CD4-positive, alpha-beta T cell (primary cell): ENCODE data around the gene TOLLIP. TPM values are rescaled to one million over a fixed set of nuclear protein-coding genes. Genes with fewer than 3 reads are reported as not detected.

Source experiments
- ATAC-seq: fragments of 200-7000 bp; cut with Tn5 transposase; one replicate; pipeline ENCODE4 v1.10.0; 2022; ENCODE audit warnings: mild to moderate bottlenecking; ENCODE audit not compliant: poor library complexity
- CTCF ChIA-PET: fragments of 350-600 bp; sonication (Branson Sonifier 250); formaldehyde crosslinking; loops from one replicate; lab custom pipeline; 2021; ENCODE audit warnings: antibody characterized with exemption, inconsistent platforms; lab: Charles Lee
- POLR2A ChIA-PET: fragments of 350-600 bp; sonication (Branson Sonifier 250); formaldehyde crosslinking; loops from one replicate; lab custom pipeline; 2021; ENCODE audit warnings: antibody characterized with exemption, inconsistent platforms; lab: Charles Lee
- DNase-seq, 14 experiments: peaks; one replicate each; pipeline ENCODE4 v3.0.0-alpha.2; 2013 to 2020; ENCODE audit warnings: mixed read lengths in 2 of 14
- H3K27ac ChIP-seq, 2 donors: one replicate each; pipeline versions ENCODE4 v1.5.1 to v1.7.0; 2013; ENCODE audit warnings: low read length in 2 of 2, low read depth in 1 of 2, mild to moderate bottlenecking in 1 of 2
- H3K27me3 ChIP-seq, 2 experiments: 1 replicate in 1 of 2; 2 replicates in 1 of 2; pipeline versions ENCODE4 v1.6.1 to v1.7.0; 2013; ENCODE audit warnings: low read length in 2 of 2, control low read depth in 1 of 2, mild to moderate bottlenecking in 1 of 2, moderate library complexity in 1 of 2; ENCODE audit not compliant: insufficient read depth in 2 of 2, control insufficient read depth in 1 of 2
- H3K36me3 ChIP-seq: one replicate; pipeline ENCODE4 v1.6.1; 2013; ENCODE audit warnings: low read length, control low read depth; ENCODE audit not compliant: insufficient read depth
- H3K4me1 ChIP-seq: one replicate; pipeline ENCODE4 v1.6.1; 2013; ENCODE audit warnings: low read length, control low read depth; ENCODE audit not compliant: insufficient read depth
- H3K4me3 ChIP-seq: one replicate; pipeline ENCODE4 v1.5.1; 2013; ENCODE audit warnings: mild to moderate bottlenecking, low read length, moderate library complexity
- H3K9me3 ChIP-seq, 2 experiments: 1 replicate in 1 of 2; 2 replicates in 1 of 2; pipeline versions ENCODE4 v1.6.1 to v1.7.0; 2013; ENCODE audit warnings: low read length in 2 of 2, mild to moderate bottlenecking in 2 of 2, control low read depth in 1 of 2, moderate library complexity in 1 of 2; ENCODE audit not compliant: control insufficient read depth in 1 of 2, insufficient read depth in 1 of 2
- H3K27ac Mint-ChIP-seq: one replicate; pipeline ENCODE4 v1.8.0; 2020; ENCODE audit warnings: mixed read lengths
- H3K27me3 Mint-ChIP-seq: one replicate; pipeline ENCODE4 v1.8.0; 2021; ENCODE audit warnings: mixed read lengths
- H3K36me3 Mint-ChIP-seq: one replicate; pipeline ENCODE4 v1.8.0; 2021; ENCODE audit warnings: low read depth, mixed read lengths
- H3K4me1 Mint-ChIP-seq: one replicate; pipeline ENCODE4 v1.8.0; 2021; ENCODE audit warnings: low read depth, mixed read lengths
- H3K4me3 Mint-ChIP-seq: one replicate; pipeline ENCODE4 v1.8.0; 2020; ENCODE audit warnings: mild to moderate bottlenecking, mixed read lengths
- H3K9me3 Mint-ChIP-seq: one replicate; pipeline ENCODE4 v1.8.0; 2020; ENCODE audit warnings: mixed read lengths
- CTCF ChIP-seq: fragments of 200-600 bp; IDR thresholded peaks from one replicate; pipeline ENCODE4 v1.8.0; 2022; ENCODE audit warnings: antibody characterized with exemption, mild to moderate bottlenecking
- intact Hi-C, 2 experiments: fragments of 100-400 bp; cut with DNase I in 1 of 2; cut with micrococcal nuclease in 1 of 2; formaldehyde crosslinking; loops; one replicate each; pipeline versions ENCODE4 v1.15.1 to v1.9.0; 2023 to 2025; cut with DNase I, micrococcal nuclease
- total RNA-seq, 174 experiments: library from RNA in 2 of 174; stranded (reverse) in 2 of 174; gene quantifications; one replicate each; pipeline ENCODE4 v1.2.3 and lab custom pipeline; 2021 to 2026

Gene TOLLIP
- total RNA-seq, 2 experiments from 2014 or later: 38.9 to 41.0 TPM

- H3K36me3 Mint-ChIP-seq: no peaks in the 10 kb centered on the region
- Histone ChIP-seq H3K4me1 (no peaks in the 10 kb centered on the region), H3K27ac (no peak overlapping the region), H3K27me3 (no peaks in the 10 kb centered on the region), H3K4me3 (no peak overlapping the region), H3K9me3 (no peaks in the 10 kb centered on the region), H3K36me3 (no peaks in the 10 kb centered on the region)
- POLR2A ChIA-PET: no interaction called here
- TF ChIP-seq CTCF: no peak
- intact Hi-C loops: no loop called here
- no peaks in the 10 kb centered on the region for H3K9me3 Mint-ChIP-seq
- H3K27ac Mint-ChIP-seq: no peak overlapping the region
- ATAC-seq (no peak), DNase-seq (peak in 1 of 14 experiments; percentile 3)
- no peak overlapping the region for H3K4me3 Mint-ChIP-seq
- H3K4me1 Mint-ChIP-seq: no peaks in the 10 kb centered on the region
- CTCF ChIA-PET: no interaction called here
- H3K27me3 Mint-ChIP-seq: no peaks in the 10 kb centered on the region
Measured at GRCh38 chr11:1231396-1232020, 77.9 kb downstream of the TOLLIP start.

GRCh38 chr11:1230456-1231395 is 78.7 kb downstream of the TOLLIP start:
- no peaks in the 10 kb centered on the region for H3K36me3 Mint-ChIP-seq
- POLR2A ChIA-PET: no interaction called here
- no peaks in the 10 kb centered on the region for H3K9me3 Mint-ChIP-seq
- no peaks in the 10 kb centered on the region for H3K27me3 ChIP-seq
- DNase-seq (peak in 1 of 14 experiments; percentile 1), ATAC-seq (no peak)
- H3K27ac Mint-ChIP-seq: no peak overlapping the region
- CTCF ChIA-PET: no interaction called here
- H3K4me1 Mint-ChIP-seq: no peaks in the 10 kb centered on the region
- intact Hi-C loops: no loop called here
- H3K4me1 ChIP-seq: no peaks in the 10 kb centered on the region
- H3K36me3 ChIP-seq: no peaks in the 10 kb centered on the region
- H3K27me3 Mint-ChIP-seq: no peaks in the 10 kb centered on the region
- H3K4me3 Mint-ChIP-seq: no peak overlapping the region
- H3K9me3 ChIP-seq: no peaks in the 10 kb centered on the region
- no peak overlapping the region for H3K4me3 ChIP-seq
- TF ChIP-seq CTCF: no peak
- H3K27ac ChIP-seq: no peak overlapping the region

DNA sequence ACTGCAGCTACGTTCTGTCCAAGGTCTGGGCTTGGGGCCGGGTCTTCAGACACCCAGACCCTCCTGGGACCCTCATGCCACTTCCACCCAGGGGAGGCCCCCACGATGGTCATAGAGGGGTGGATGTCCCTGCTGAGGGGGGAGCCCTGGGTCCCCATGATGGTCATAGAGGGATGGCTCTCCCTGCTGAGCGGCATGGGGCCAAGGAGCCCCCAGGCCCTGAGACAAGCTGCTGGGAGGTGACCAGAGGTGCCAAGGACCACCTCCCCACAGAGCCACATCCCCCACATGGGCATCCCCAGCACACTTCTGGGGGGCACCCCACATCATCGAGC is 79.3 kb downstream of the TOLLIP start:
- Histone ChIP-seq H3K36me3 (no peaks in the 10 kb centered on the region), H3K4me3 (no peak overlapping the region), H3K9me3 (no peaks in the 10 kb centered on the region), H3K4me1 (no peaks in the 10 kb centered on the region), H3K27ac (no peak overlapping the region), H3K27me3 (no peaks in the 10 kb centered on the region)
- POLR2A ChIA-PET: no interaction called here
- Mint-ChIP-seq H3K9me3 (no peaks in the 10 kb centered on the region), H3K27me3 (no peaks in the 10 kb centered on the region), H3K4me1 (no peaks in the 10 kb centered on the region), H3K27ac (no peak overlapping the region), H3K36me3 (no peaks in the 10 kb centered on the region), H3K4me3 (no peak overlapping the region)
- no peak for TF ChIP-seq CTCF
- CTCF ChIA-PET: no interaction called here
- no peak for ATAC-seq
- DNase-seq: peak in 1 of 14 experiments; percentile 1
- intact Hi-C loops: no loop called here
